Loucy (cell line): Measurements from ENCODE around the gene STK4.

ENCODE experiments used
- H2AFZ ChIP-seq: fragments of 200-600 bp; sonication (generic); 2 replicates; pipeline ENCODE4 v1.6.0; 2016; ENCODE audit warnings: antibody characterized with exemption, mild to moderate bottlenecking, low read length, moderate library complexity
- H3F3A ChIP-seq: fragments of 200-600 bp; 2 replicates; pipeline ENCODE4 v1.6.0; 2016; ENCODE audit warnings: antibody characterized with exemption, low read depth, mild to moderate bottlenecking
- H3K27me3 ChIP-seq: fragments of 200-600 bp; sonication (generic); 2 replicates; pipeline ENCODE4 v1.6.1; 2014; ENCODE audit warnings: low read length, mild to moderate bottlenecking; ENCODE audit not compliant: insufficient read depth, poor library complexity, severe bottlenecking
- H3K36me3 ChIP-seq: fragments of 200-600 bp; sonication (generic); 2 replicates; pipeline ENCODE4 v1.6.1; 2016; ENCODE audit warnings: low read length; ENCODE audit not compliant: insufficient read depth
- H3K4me1 ChIP-seq: fragments of 200-600 bp; sonication (generic); 2 replicates; pipeline ENCODE4 v1.5.1; 2014; ENCODE audit warnings: low read length, mild to moderate bottlenecking; ENCODE audit not compliant: insufficient read depth, poor library complexity, severe bottlenecking
- H3K4me2 ChIP-seq: fragments of 200-600 bp; sonication (generic); 2 replicates; pipeline ENCODE4 v1.6.0; 2014; ENCODE audit warnings: antibody characterized with exemption, low read length, low read depth, mild to moderate bottlenecking; ENCODE audit not compliant: poor library complexity, severe bottlenecking
- H3K4me3 ChIP-seq: fragments of 200-600 bp; sonication (generic); 2 replicates; pipeline ENCODE4 v1.5.1; 2014; ENCODE audit warnings: low read length, mild to moderate bottlenecking, mixed read lengths; ENCODE audit not compliant: poor library complexity, severe bottlenecking
- H3K79me2 ChIP-seq: fragments of 200-600 bp; sonication (generic); 2 replicates; pipeline ENCODE4 v1.6.1; 2014; ENCODE audit warnings: low read length; ENCODE audit not compliant: insufficient read depth
- H3K9ac ChIP-seq: fragments of 200-600 bp; sonication (generic); 2 replicates; pipeline ENCODE4 v1.6.0; 2014; ENCODE audit warnings: mild to moderate bottlenecking, low read depth, low read length, moderate library complexity; ENCODE audit not compliant: poor library complexity, severe bottlenecking
- H3K9me2 ChIP-seq: fragments of 200-600 bp; sonication (generic); replicated peaks from 2 replicates; pipeline ENCODE4 v1.6.1; 2016; ENCODE audit warnings: low read depth, low read length, mixed read lengths
- H3K9me3 ChIP-seq: fragments of 200-600 bp; sonication (generic); 2 replicates; pipeline ENCODE4 v1.6.1; 2014; ENCODE audit warnings: mild to moderate bottlenecking, antibody characterized with exemption, low read length, low read depth; ENCODE audit not compliant: insufficient read depth
- H4K20me1 ChIP-seq: fragments of 200-600 bp; sonication (generic); 2 replicates; pipeline ENCODE4 v1.6.0; 2014; ENCODE audit warnings: antibody characterized with exemption, low read length, mild to moderate bottlenecking; ENCODE audit not compliant: insufficient read depth, poor library complexity, severe bottlenecking
- CTCF ChIP-seq: fragments of 200-600 bp; sonication (generic); conservative IDR thresholded peaks from 2 replicates; pipeline ENCODE4 v1.5.1; 2014; ENCODE audit warnings: mild to moderate bottlenecking, antibody characterized with exemption, low read length
- EZH2phosphoT487 ChIP-seq: fragments of 200-600 bp; IDR thresholded peaks from 2 replicates; pipeline ENCODE4 v1.6.1; 2018; ENCODE audit warnings: antibody characterized with exemption, mild to moderate bottlenecking, moderate library complexity, borderline replicate concordance

Gene STK4

DNA sequence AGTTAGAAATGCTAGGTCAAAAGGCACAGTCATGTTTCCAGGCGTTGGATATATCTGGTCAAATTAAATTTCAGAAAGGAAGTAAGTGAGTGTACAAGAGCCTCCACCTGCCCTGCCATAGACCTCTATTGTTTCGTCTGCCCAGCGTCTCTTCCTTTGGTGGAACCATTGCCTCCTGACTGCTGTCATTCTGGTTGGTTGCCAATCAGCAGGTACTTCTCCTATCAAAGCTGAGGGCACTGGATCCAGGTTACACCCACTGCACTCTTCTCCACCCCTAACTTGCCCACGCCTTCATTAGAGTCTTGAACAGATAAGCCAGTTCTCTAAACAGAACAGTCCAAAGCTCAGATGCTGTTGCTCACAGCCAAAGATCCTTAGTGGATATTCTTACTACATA is 151.3 kb downstream of the STK4 start:
- H3K4me3 ChIP-seq, result no peak overlapping the region
- no peak for TF ChIP-seq CTCF
- no peak for TF ChIP-seq EZH2phosphoT487
- no peaks in the 10 kb centered on the region for H3K4me1 ChIP-seq

GRCh38 chr20:45118028-45118427 is 151.7 kb downstream of the STK4 start:
- no peaks in the 10 kb centered on the region for H3K9me2 ChIP-seq
- no peak for TF ChIP-seq EZH2phosphoT487
- TF ChIP-seq CTCF, result peak; percentile 47
- no peaks in the 10 kb centered on the region for H3K4me1 ChIP-seq
- no peaks in the 10 kb centered on the region for H3K36me3 ChIP-seq
- H3K27me3 ChIP-seq, result no peaks in the 10 kb centered on the region
- H3K4me2 ChIP-seq, result no peak overlapping the region
- H4K20me1 ChIP-seq, result no peaks in the 10 kb centered on the region
- H3K79me2 ChIP-seq, result no peaks in the 10 kb centered on the region
- H3K4me3 ChIP-seq, result no peak overlapping the region
- no peaks in the 10 kb centered on the region for H3K9me3 ChIP-seq
- H3F3A ChIP-seq, result no peaks in the 10 kb centered on the region
- no peak overlapping the region for H2AFZ ChIP-seq
- no peak overlapping the region for H3K9ac ChIP-seq

More for the DNA sequence above, 151.3 kb downstream of the STK4 start:
- H3F3A ChIP-seq, result no peaks in the 10 kb centered on the region
- no peaks in the 10 kb centered on the region for H3K9me3 ChIP-seq
- no peak overlapping the region for H3K4me2 ChIP-seq
- H3K9me2 ChIP-seq, result no peaks in the 10 kb centered on the region
- H3K79me2 ChIP-seq, result no peaks in the 10 kb centered on the region
- no peak overlapping the region for H2AFZ ChIP-seq
- H4K20me1 ChIP-seq, result no peaks in the 10 kb centered on the region
- H3K27me3 ChIP-seq, result no peaks in the 10 kb centered on the region
- no peak overlapping the region for H3K9ac ChIP-seq
- no peaks in the 10 kb centered on the region for H3K36me3 ChIP-seq

DNA sequence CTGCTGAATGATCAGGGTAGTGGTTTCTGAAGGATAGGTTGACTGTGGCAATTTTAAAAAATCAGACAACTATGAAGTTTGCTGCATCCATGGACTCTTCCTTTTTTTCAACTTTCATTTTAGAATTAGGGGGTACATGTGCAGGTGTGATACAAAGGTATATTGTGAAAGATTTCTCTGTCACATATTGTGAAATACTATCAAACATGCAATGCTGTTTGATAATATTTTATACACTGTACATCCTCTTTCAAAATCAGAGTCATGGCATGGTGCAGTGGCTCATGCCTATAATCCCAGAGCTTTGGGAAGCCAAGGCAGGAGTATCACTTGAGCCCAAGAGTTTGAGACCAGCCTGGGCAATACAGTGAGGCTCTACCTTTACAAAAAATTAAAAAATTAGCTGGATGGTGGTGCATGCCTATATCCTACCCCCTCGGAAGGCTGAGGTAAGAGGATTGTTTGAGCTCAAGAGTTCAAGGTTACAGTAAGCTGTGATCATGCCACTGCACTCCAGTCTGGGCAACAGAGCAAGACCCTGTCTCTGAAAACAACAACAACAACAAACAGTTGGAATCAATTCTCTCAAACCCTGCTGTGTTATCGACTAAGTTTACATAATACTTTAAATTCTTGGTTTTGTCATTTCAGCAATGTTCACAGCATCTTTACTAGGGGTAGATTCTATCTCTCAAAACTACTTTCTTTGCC is 153.4 kb downstream of the STK4 start:
- no peaks in the 10 kb centered on the region for H3K27me3 ChIP-seq
- TF ChIP-seq EZH2phosphoT487 (no peak), CTCF (no peak)
- H3K9me2 ChIP-seq, result no peaks in the 10 kb centered on the region
- no peaks in the 10 kb centered on the region for H3F3A ChIP-seq
- H3K4me3 ChIP-seq, result no peak overlapping the region
- no peaks in the 10 kb centered on the region for H3K9me3 ChIP-seq
- no peak overlapping the region for H2AFZ ChIP-seq
- H3K4me1 ChIP-seq, result no peaks in the 10 kb centered on the region
- H3K36me3 ChIP-seq, result no peaks in the 10 kb centered on the region
- H3K9ac ChIP-seq, result no peak overlapping the region
- no peaks in the 10 kb centered on the region for H4K20me1 ChIP-seq
- no peak overlapping the region for H3K4me2 ChIP-seq
- H3K79me2 ChIP-seq, result no peaks in the 10 kb centered on the region
